Keratinocyte (primary cell): ENCODE results near the gene ARHGAP10. TPM values are rescaled to one million over a fixed set of nuclear protein-coding genes. Genes with fewer than 3 reads are reported as not detected.

Experiments
- DNase-seq: peaks from one replicate; pipeline ENCODE4 v3.0.0-alpha.2; 2011; ENCODE audit warnings: low read depth, missing footprints, low spot score
- FAIRE-seq: peaks from 2 replicates; lab custom pipeline; 2011; peaks lifted over from hg19 to GRCh38; lab: Jason Lieb, UNC
- H2AFZ ChIP-seq: 2 replicates; pipeline ENCODE4 v1.6.0; 2012; ENCODE audit warnings: low read length, control low read depth, inconsistent platforms; ENCODE audit not compliant: control insufficient read depth
- H3K27ac ChIP-seq: 2 replicates; pipeline ENCODE4 v1.5.1; 2011; ENCODE audit warnings: low read length; ENCODE audit not compliant: control insufficient read depth, insufficient read depth
- H3K27me3 ChIP-seq: 3 replicates; pipeline ENCODE4 v1.6.0; 2011; ENCODE audit warnings: low read length; ENCODE audit not compliant: control insufficient read depth, insufficient read depth; ENCODE audit errors: extremely low read depth
- H3K36me3 ChIP-seq, 2 experiments: 2 replicates in 1 of 2; 3 replicates in 1 of 2; pipeline ENCODE4 v1.5.1; 2011; ENCODE audit warnings: low read length in 2 of 2, mild to moderate bottlenecking in 1 of 2; ENCODE audit not compliant: control insufficient read depth in 2 of 2, insufficient read depth in 2 of 2; ENCODE audit errors: extremely low read depth in 1 of 2
- H3K4me1 ChIP-seq: 3 replicates; pipeline ENCODE4 v1.5.1; 2011; ENCODE audit warnings: low read length; ENCODE audit not compliant: control insufficient read depth, insufficient read depth; ENCODE audit errors: extremely low read depth
- H3K4me2 ChIP-seq: 3 replicates; pipeline ENCODE4 v1.6.0; 2011; ENCODE audit warnings: low read depth, low read length; ENCODE audit not compliant: control insufficient read depth, insufficient read depth; ENCODE audit errors: extremely low read depth
- H3K4me3 ChIP-seq, 3 experiments: fragments of 200-600 bp in 1 of 3; sonication (generic) in 1 of 3; 2 replicates in 2 of 3; 3 replicates in 1 of 3; pipeline ENCODE4 v1.5.1; 2011 to 2016; ENCODE audit warnings: low read length in 3 of 3, mild to moderate bottlenecking in 3 of 3, control low read depth in 2 of 3, inconsistent platforms in 1 of 3, low read depth in 1 of 3, mixed read lengths in 1 of 3, mixed run types in 1 of 3, moderate library complexity in 1 of 3; ENCODE audit not compliant: control insufficient read depth in 2 of 3, insufficient read depth in 2 of 3; ENCODE audit errors: extremely low read depth in 1 of 3
- H3K79me2 ChIP-seq: 2 replicates; pipeline ENCODE4 v1.6.0; 2012; ENCODE audit warnings: low read length; ENCODE audit not compliant: control insufficient read depth, insufficient read depth
- H3K9ac ChIP-seq: 3 replicates; pipeline ENCODE4 v1.6.0; 2011; ENCODE audit warnings: low read length; ENCODE audit not compliant: control insufficient read depth, insufficient read depth; ENCODE audit errors: extremely low read depth
- H3K9me1 ChIP-seq: 3 replicates; pipeline ENCODE4 v1.6.0; 2011; ENCODE audit warnings: low read length; ENCODE audit not compliant: control insufficient read depth, insufficient read depth; ENCODE audit errors: extremely low read depth
- H3K9me3 ChIP-seq: 2 replicates; pipeline ENCODE4 v1.5.1; 2012; ENCODE audit warnings: low read depth, low read length; ENCODE audit not compliant: control insufficient read depth
- H4K20me1 ChIP-seq: 3 replicates; pipeline ENCODE4 v1.6.0; 2011; ENCODE audit warnings: low read length; ENCODE audit not compliant: control insufficient read depth, insufficient read depth; ENCODE audit errors: extremely low read depth
- EZH2 ChIP-seq: IDR thresholded peaks from one replicate; pipeline ENCODE4 v1.6.1; 2012; ENCODE audit warnings: inconsistent platforms, mild to moderate bottlenecking, low read length, moderate library complexity
- dilution Hi-C: fragments of 300-500 bp; cut with MboI; formaldehyde crosslinking; loops from one replicate; pipeline ENCODE4 v1.7.0; 2020; ENCODE audit warnings: low sequenced_read_pairs; ENCODE audit not compliant: extremely low pct_ligation_motif_present
- polyA plus RNA-seq, 5 experiments: library from polyadenylated mRNA; depleted of rRNA in 3 of 5; stranded (reverse) in 3 of 5; stranded (forward) in 1 of 5; unstranded in 1 of 5; fragments of >200 nt; gene quantifications; 1 replicate in 1 of 5; 2 replicates in 3 of 5; 3 replicates in 1 of 5; pipeline versions ENCODE4 v1.2.1 to v1.2.3, GENCODE V29; 2011 to 2012; ENCODE audit warnings: missing spikeins in 2 of 5, low read depth in 1 of 5, low replicate concordance in 1 of 5
- TF ChIP-seq, protein P1 (sequence below), 3 experiments: IDR thresholded peaks in 1 of 3; conservative IDR thresholded peaks in 1 of 3; optimal IDR thresholded peaks in 1 of 3; 2 replicates in 2 of 3; 3 replicates in 1 of 3; pipeline versions ENCODE3 to v1.5.1; 2011; ENCODE audit warnings: low read length in 3 of 3, mild to moderate bottlenecking in 3 of 3, moderate library complexity in 2 of 3, control low read depth in 1 of 3, inconsistent platforms in 1 of 3; ENCODE audit not compliant: insufficient read depth in 2 of 3; ENCODE audit errors: extremely low read depth in 1 of 3

ARHGAP10 gene
- polyA plus RNA-seq, 1 donor (not counting 4 experiments of a cell fraction or from before 2014, with no cell fraction given) = 18.7 TPM

DNA sequence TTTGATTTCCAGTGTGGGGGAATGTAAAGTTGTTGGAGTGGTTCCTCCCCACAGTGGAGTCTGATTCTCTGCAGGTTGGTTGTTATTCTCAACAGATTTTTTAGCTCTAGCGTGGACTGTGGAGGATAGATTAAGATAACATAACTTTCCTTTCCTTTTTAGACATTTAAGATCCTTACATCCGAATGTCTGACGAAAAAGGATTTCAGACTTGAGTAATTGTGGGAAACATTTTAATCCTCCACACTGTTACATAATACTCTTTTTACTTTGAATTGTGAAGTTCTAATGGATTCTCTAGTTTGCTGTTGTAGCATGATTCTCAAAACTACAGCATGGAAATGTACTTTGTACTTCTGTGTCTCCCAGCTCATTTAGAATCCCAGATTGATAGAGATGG lies 107.8 kb downstream of the ARHGAP10 start:
- H3K27ac ChIP-seq = no peak overlapping the region
- no peak overlapping the region for H2AFZ ChIP-seq
- no peaks in the 10 kb centered on the region for H3K9me3 ChIP-seq
- peaks cover 4% of the 10 kb centered on the region for H3K4me1 ChIP-seq
- H3K4me3 ChIP-seq = no peak overlapping the region
- H4K20me1 ChIP-seq = no peaks in the 10 kb centered on the region
- peaks cover 2% of the 10 kb centered on the region for H3K79me2 ChIP-seq
- no peak overlapping the region for H3K9ac ChIP-seq
- H3K4me2 ChIP-seq = no peak overlapping the region
- H3K27me3 ChIP-seq = no peaks in the 10 kb centered on the region
- TF ChIP-seq, protein P1, sequence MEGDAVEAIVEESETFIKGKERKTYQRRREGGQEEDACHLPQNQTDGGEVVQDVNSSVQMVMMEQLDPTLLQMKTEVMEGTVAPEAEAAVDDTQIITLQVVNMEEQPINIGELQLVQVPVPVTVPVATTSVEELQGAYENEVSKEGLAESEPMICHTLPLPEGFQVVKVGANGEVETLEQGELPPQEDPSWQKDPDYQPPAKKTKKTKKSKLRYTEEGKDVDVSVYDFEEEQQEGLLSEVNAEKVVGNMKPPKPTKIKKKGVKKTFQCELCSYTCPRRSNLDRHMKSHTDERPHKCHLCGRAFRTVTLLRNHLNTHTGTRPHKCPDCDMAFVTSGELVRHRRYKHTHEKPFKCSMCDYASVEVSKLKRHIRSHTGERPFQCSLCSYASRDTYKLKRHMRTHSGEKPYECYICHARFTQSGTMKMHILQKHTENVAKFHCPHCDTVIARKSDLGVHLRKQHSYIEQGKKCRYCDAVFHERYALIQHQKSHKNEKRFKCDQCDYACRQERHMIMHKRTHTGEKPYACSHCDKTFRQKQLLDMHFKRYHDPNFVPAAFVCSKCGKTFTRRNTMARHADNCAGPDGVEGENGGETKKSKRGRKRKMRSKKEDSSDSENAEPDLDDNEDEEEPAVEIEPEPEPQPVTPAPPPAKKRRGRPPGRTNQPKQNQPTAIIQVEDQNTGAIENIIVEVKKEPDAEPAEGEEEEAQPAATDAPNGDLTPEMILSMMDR (optimal IDR thresholded peaks at IDR 0.05 in 1 of 3, IDR thresholded peaks at IDR 0.05 in 1 of 3, conservative IDR thresholded peaks at IDR 0.05 in 1 of 3; ENCODE audit: extremely low read depth in 1 of 3, insufficient read depth in 2 of 3, low read length in 3 of 3) = no peak
- no peak for TF ChIP-seq EZH2
- H3K36me3 ChIP-seq = peaks cover 0 to 2% of the 10 kb centered on the region in 2 experiments
- FAIRE-seq (no peak), DNase-seq (no peak)
- no peaks in the 10 kb centered on the region for H3K9me1 ChIP-seq
- dilution Hi-C loops = no loop called here

DNA sequence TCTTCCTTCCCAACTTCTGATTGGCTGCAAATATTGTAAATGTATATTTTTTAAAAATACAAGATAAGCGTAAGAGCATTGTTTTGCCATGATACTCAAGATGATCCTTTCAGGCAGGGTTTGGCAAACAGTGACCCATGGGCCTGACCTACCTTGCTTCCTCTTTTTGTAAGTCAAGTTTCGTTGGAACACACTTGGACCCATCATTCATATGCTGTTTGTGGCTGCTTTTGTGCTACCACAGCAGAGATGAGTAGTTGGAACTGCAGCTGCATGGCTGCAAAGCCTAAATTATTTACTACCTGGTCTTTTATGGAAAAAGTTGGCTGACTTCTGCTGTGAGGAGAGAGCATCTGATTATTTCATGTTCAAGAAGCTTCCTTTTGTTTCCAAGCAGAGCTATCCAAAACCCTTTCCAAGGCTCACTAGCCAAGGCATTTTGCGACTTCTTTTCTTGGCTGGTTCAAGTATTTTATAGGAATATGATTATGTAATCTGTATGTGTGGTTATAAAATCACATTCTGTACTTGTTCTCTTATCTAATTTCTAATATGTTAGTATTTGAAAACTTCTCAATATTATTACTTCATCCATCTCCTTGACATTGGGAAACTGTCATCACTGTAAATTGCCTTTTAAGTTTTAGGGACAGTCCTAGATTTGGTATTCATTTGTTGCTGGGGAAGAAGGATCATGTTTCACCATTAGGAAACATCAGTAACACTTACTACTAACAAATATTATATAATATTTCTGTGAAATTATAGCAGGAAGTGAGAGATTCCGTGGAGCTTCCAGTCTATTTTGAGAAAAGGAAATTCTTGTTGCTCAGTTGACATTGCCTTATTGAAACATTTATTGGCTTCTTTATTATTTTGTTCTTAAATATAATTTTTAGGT lies 109.2 kb downstream of the ARHGAP10 start:
- H3K4me2 ChIP-seq = no peak overlapping the region
- DNase-seq = no peak
- H3K4me1 ChIP-seq = peaks cover 4% of the 10 kb centered on the region
- no peaks in the 10 kb centered on the region for H4K20me1 ChIP-seq
- no peak overlapping the region for H3K27ac ChIP-seq
- no peak overlapping the region for H2AFZ ChIP-seq
- H3K36me3 ChIP-seq = peaks cover 0 to 2% of the 10 kb centered on the region in 2 experiments
- dilution Hi-C loops = no loop called here
- no peak overlapping the region for H3K4me3 ChIP-seq
- peaks cover 4% of the 10 kb centered on the region for H3K79me2 ChIP-seq
- FAIRE-seq = peak; percentile 64
- no peak overlapping the region for H3K9ac ChIP-seq
- no peak for TF ChIP-seq EZH2
- TF ChIP-seq, protein P1 (optimal IDR thresholded peaks at IDR 0.05 in 1 of 3, IDR thresholded peaks at IDR 0.05 in 1 of 3, conservative IDR thresholded peaks at IDR 0.05 in 1 of 3; ENCODE audit: extremely low read depth in 1 of 3, insufficient read depth in 2 of 3, low read length in 3 of 3) = no peak
- H3K27me3 ChIP-seq = no peaks in the 10 kb centered on the region
- H3K9me1 ChIP-seq = no peaks in the 10 kb centered on the region
- no peaks in the 10 kb centered on the region for H3K9me3 ChIP-seq
